ENCODE measurements around the gene PPP1R10. TPM values are rescaled to one million over a fixed set of nuclear protein-coding genes. Genes with fewer than 3 reads are reported as not detected.

PPP1R10 gene
- total RNA-seq, 1 experiment from 2014 or later = 123 TPM

- Histone ChIP-seq H3K14ac (ENCODE audit: insufficient read depth, low read length) (no peak overlapping the region), H3K27me3 (ENCODE audit: insufficient read depth, low read length) (no peaks in the 10 kb centered on the region), H2BK120ac (ENCODE audit: low read depth, low read length, poor library complexity, severe bottlenecking) (no peak overlapping the region), H3K79me1 (ENCODE audit: insufficient read depth, low read depth, low read length, poor library complexity, severe bottlenecking) (peaks cover 2% of the 10 kb centered on the region), H3T11ph (ENCODE audit: low read length) (no peak overlapping the region), H2AK5ac (ENCODE audit: insufficient read length, low read length) (no peak overlapping the region), H2BK20ac (ENCODE audit: low read depth, low read length, poor library complexity, severe bottlenecking) (no peak overlapping the region), H3K9ac (ENCODE audit: extremely low read depth, insufficient read length, low read length) (peak overlapping the region; percentile 60), H3K4me1 (ENCODE audit: insufficient read depth, low read length) (no peaks in the 10 kb centered on the region), H3K4me2 (ENCODE audit: insufficient read depth, insufficient read length, low read length) (peak overlapping the region; percentile 82), H3K27ac (ENCODE audit: insufficient read length, low read depth, low read length) (peak overlapping the region; percentile 3), H4K5ac (ENCODE audit: insufficient read length, low read depth, low read length) (no peak overlapping the region), H2BK5ac (ENCODE audit: insufficient read length, low read length) (no peak overlapping the region), H3K23ac (ENCODE audit: insufficient read length, low read depth, low read length) (no peak overlapping the region), H2AFZ (ENCODE audit: low read length) (no peak overlapping the region), H3K23me2 (ENCODE audit: insufficient read length, low read depth, low read length, poor library complexity, severe bottlenecking) (peaks cover 14% of the 10 kb centered on the region), H2BK12ac (ENCODE audit: insufficient read length, low read depth, low read length) (no peak overlapping the region), H3K9me3 (ENCODE audit: control insufficient read depth, low read depth, low read length) (no peaks in the 10 kb centered on the region), H3K79me2 (ENCODE audit: insufficient read depth, low read length) (peaks cover 5% of the 10 kb centered on the region; the same call in 1 of the 2 replicates), H4K91ac (ENCODE audit: insufficient read length, low read depth, low read length) (no peak overlapping the region), H4K20me1 (ENCODE audit: control insufficient read depth, insufficient read depth, insufficient read length) (no peaks in the 10 kb centered on the region), H2BK15ac (ENCODE audit: low read depth, low read length) (no peak overlapping the region), H3K56ac (ENCODE audit: insufficient read length, low read depth, low read length) (no peak overlapping the region), H3K4ac (ENCODE audit: low read depth, low read length) (no peak overlapping the region), H4K8ac (replicated peaks; ENCODE audit: insufficient read length, low read depth, low read length) (no peak overlapping the region), H3K18ac (ENCODE audit: insufficient read length, low read depth, low read length) (peak overlapping the region; percentile 65)
- DNase-seq = no peak
- Mint-ChIP-seq H3K9me3 (no peaks in the 10 kb centered on the region; a peak in 1 of 5 replicates), H3K27me3 (ENCODE audit: low read depth) (no peaks in the 10 kb centered on the region), H3K4me3 (peak overlapping the region; percentile 94 to 95), H3K36me3 (ENCODE audit: insufficient read depth in 1 of 3, low read depth in 3 of 3) (peaks cover 26 to 71% (median 60%) of the 10 kb centered on the region in 3 experiments), H3K27ac (peak overlapping the region; percentile 90 to 100 (median 100); a peak in 5 of 7 replicates), H3K4me1 (peaks cover 12 to 17% of the 10 kb centered on the region in 2 experiments)
- WGBS (ENCODE audit: extremely low coverage, insufficient read length, low lambda C conversion rate) = no CpG with 5 or more reads among the region's 15 CpGs
- TF ChIP-seq CTCF (conservative IDR thresholded peaks at IDR 0.05) = no peak
These were observed 61.3 kb downstream of the PPP1R10 start for GRCh38 chr6:30555816-30556065.

Measured in H9 (cell line).